ENCODE data around the gene TMEM132D. TPM values are rescaled to one million over a fixed set of nuclear protein-coding genes. Genes with fewer than 3 reads are reported as not detected.

TMEM132D gene
- total RNA-seq, 2 experiments from 2014 or later = not detected

GRCh38 chr12:129115558-129115957 lies 788.3 kb downstream of the TMEM132D start:
- intact Hi-C loops (cut with micrococcal nuclease; ENCODE audit: unreplicated experiment) = no loop called here
- ChIA-PET CTCF (ENCODE audit: unreplicated experiment) (no interaction called here), POLR2A (interaction anchor here (0.5 kb wide), 1 partner anchor 825 kb away, joined by 3 read pairs; no protein-coding TSS in a partner anchor)
- Histone ChIP-seq H4K20me1 (ENCODE audit: insufficient read depth, low read length) (no peaks in the 10 kb centered on the region), H3K36me3 (ENCODE audit: insufficient read depth, low read length) (no peaks in the 10 kb centered on the region), H3K4me2 (ENCODE audit: low read length) (no peak overlapping the region), H3K4me1 (ENCODE audit: insufficient read depth, low read length, poor library complexity, severe bottlenecking) (no peaks in the 10 kb centered on the region), H3K9me3 (ENCODE audit: low read length) (no peaks in the 10 kb centered on the region), H3K9me2 (ENCODE audit: insufficient read depth, low read length) (no peaks in the 10 kb centered on the region), H3K27ac (ENCODE audit: low read depth, low read length, poor library complexity, severe bottlenecking) (no peak overlapping the region), H2AFZ (ENCODE audit: low read length) (no peak overlapping the region), H3K79me2 (ENCODE audit: insufficient read depth, low read depth, low read length) (no peaks in the 10 kb centered on the region), H3K4me3 (ENCODE audit: low read depth, low read length, poor library complexity, severe bottlenecking) (no peak overlapping the region)
- no peak for DNase-seq (ENCODE audit: low spot score)
- BruUV-seq (replicated peaks) = no TSS peak
- TF ChIP-seq, protein P1, sequence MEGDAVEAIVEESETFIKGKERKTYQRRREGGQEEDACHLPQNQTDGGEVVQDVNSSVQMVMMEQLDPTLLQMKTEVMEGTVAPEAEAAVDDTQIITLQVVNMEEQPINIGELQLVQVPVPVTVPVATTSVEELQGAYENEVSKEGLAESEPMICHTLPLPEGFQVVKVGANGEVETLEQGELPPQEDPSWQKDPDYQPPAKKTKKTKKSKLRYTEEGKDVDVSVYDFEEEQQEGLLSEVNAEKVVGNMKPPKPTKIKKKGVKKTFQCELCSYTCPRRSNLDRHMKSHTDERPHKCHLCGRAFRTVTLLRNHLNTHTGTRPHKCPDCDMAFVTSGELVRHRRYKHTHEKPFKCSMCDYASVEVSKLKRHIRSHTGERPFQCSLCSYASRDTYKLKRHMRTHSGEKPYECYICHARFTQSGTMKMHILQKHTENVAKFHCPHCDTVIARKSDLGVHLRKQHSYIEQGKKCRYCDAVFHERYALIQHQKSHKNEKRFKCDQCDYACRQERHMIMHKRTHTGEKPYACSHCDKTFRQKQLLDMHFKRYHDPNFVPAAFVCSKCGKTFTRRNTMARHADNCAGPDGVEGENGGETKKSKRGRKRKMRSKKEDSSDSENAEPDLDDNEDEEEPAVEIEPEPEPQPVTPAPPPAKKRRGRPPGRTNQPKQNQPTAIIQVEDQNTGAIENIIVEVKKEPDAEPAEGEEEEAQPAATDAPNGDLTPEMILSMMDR (conservative IDR thresholded peaks at IDR 0.05; ENCODE audit: low read length) = no peak
- TF ChIP-seq EZH2phosphoT487 (IDR thresholded peaks at IDR 0.05; ENCODE audit: borderline replicate concordance, low read depth, low read length) = no peak

GRCh38 chr12:129110575-129110974 lies 793.2 kb downstream of the TMEM132D start:
- no peak overlapping the region for H2AFZ ChIP-seq (ENCODE audit: low read length)
- DNase-seq (ENCODE audit: low spot score) = no peak
- TF ChIP-seq, protein P1 (conservative IDR thresholded peaks at IDR 0.05; ENCODE audit: low read length) = no peak
- TF ChIP-seq EZH2phosphoT487 (IDR thresholded peaks at IDR 0.05; ENCODE audit: borderline replicate concordance, low read depth, low read length) = no peak
- no peaks in the 10 kb centered on the region for H3K79me2 ChIP-seq (ENCODE audit: insufficient read depth, low read depth, low read length)
- no peak overlapping the region for H3K27ac ChIP-seq (ENCODE audit: low read depth, low read length, poor library complexity, severe bottlenecking)
- H3K4me1 ChIP-seq (ENCODE audit: insufficient read depth, low read length, poor library complexity, severe bottlenecking) = no peaks in the 10 kb centered on the region
- H3K4me3 ChIP-seq (ENCODE audit: low read depth, low read length, poor library complexity, severe bottlenecking) = no peak overlapping the region
- ChIA-PET POLR2A (interaction anchor here (0.5 kb wide), 1 partner anchor 180 kb away, joined by 3 read pairs; no protein-coding TSS in a partner anchor), CTCF (ENCODE audit: unreplicated experiment) (no interaction called here)
- H3K36me3 ChIP-seq (ENCODE audit: insufficient read depth, low read length) = no peaks in the 10 kb centered on the region
- no peaks in the 10 kb centered on the region for H3K9me3 ChIP-seq (ENCODE audit: low read length)
- intact Hi-C loops (cut with micrococcal nuclease; ENCODE audit: unreplicated experiment) = no loop called here
- H3K9me2 ChIP-seq (ENCODE audit: insufficient read depth, low read length) = no peaks in the 10 kb centered on the region
- no peak overlapping the region for H3K4me2 ChIP-seq (ENCODE audit: low read length)
- H4K20me1 ChIP-seq (ENCODE audit: insufficient read depth, low read length) = no peaks in the 10 kb centered on the region
- no TSS peak for BruUV-seq (replicated peaks)

- ChIA-PET POLR2A (no interaction called here), CTCF (ENCODE audit: unreplicated experiment) (no interaction called here)
- no peaks in the 10 kb centered on the region for H3K4me1 ChIP-seq (ENCODE audit: insufficient read depth, low read length, poor library complexity, severe bottlenecking)
- TF ChIP-seq EZH2phosphoT487 (IDR thresholded peaks at IDR 0.05; ENCODE audit: borderline replicate concordance, low read depth, low read length) = no peak
- TF ChIP-seq, protein P1 (conservative IDR thresholded peaks at IDR 0.05; ENCODE audit: low read length) = no peak
- intact Hi-C loops (cut with micrococcal nuclease; ENCODE audit: unreplicated experiment) = no loop called here
- no peaks in the 10 kb centered on the region for H3K79me2 ChIP-seq (ENCODE audit: insufficient read depth, low read depth, low read length)
- no peak for DNase-seq (ENCODE audit: low spot score)
- no peak overlapping the region for H3K4me3 ChIP-seq (ENCODE audit: low read depth, low read length, poor library complexity, severe bottlenecking)
- BruUV-seq (replicated peaks) = no TSS peak
- no peak overlapping the region for H2AFZ ChIP-seq (ENCODE audit: low read length)
- H3K36me3 ChIP-seq (ENCODE audit: insufficient read depth, low read length) = no peaks in the 10 kb centered on the region
- no peak overlapping the region for H3K4me2 ChIP-seq (ENCODE audit: low read length)
- H3K9me2 ChIP-seq (ENCODE audit: insufficient read depth, low read length) = no peaks in the 10 kb centered on the region
- H3K9me3 ChIP-seq (ENCODE audit: low read length) = no peaks in the 10 kb centered on the region
- H4K20me1 ChIP-seq (ENCODE audit: insufficient read depth, low read length) = no peaks in the 10 kb centered on the region
- H3K27ac ChIP-seq (ENCODE audit: low read depth, low read length, poor library complexity, severe bottlenecking) = no peak overlapping the region
Measured at GRCh38 chr12:129109174-129110001, 794.4 kb downstream of the TMEM132D start.

Data from OCI-LY7 (cell line).